ENCODE results near the gene FYN. TPM values are rescaled to one million over a fixed set of nuclear protein-coding genes. Genes with fewer than 3 reads are reported as not detected.
"Not testable (repeated sequence)": the region's sequence is repeated elsewhere in the genome, so short reads cannot be mapped to it uniquely, and the experiment has no call there.

FYN gene
- total RNA-seq, 4 donors from 2014 or later: 108 to 281 (median 186) TPM

- DNase-seq (ENCODE audit: low spot score) (no peak), ATAC-seq (ENCODE audit: low FRiP score) (no peak)
- TF ChIP-seq, protein P1, sequence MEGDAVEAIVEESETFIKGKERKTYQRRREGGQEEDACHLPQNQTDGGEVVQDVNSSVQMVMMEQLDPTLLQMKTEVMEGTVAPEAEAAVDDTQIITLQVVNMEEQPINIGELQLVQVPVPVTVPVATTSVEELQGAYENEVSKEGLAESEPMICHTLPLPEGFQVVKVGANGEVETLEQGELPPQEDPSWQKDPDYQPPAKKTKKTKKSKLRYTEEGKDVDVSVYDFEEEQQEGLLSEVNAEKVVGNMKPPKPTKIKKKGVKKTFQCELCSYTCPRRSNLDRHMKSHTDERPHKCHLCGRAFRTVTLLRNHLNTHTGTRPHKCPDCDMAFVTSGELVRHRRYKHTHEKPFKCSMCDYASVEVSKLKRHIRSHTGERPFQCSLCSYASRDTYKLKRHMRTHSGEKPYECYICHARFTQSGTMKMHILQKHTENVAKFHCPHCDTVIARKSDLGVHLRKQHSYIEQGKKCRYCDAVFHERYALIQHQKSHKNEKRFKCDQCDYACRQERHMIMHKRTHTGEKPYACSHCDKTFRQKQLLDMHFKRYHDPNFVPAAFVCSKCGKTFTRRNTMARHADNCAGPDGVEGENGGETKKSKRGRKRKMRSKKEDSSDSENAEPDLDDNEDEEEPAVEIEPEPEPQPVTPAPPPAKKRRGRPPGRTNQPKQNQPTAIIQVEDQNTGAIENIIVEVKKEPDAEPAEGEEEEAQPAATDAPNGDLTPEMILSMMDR (IDR thresholded peaks at IDR 0.05): no peak
Measured at GRCh38 chr6:111894951-111895350, 21.7 kb upstream of the FYN start.

GRCh38 chr6:111894272-111894671 is 21.0 kb upstream of the FYN start:
- DNase-seq (ENCODE audit: low spot score) (no peak), ATAC-seq (ENCODE audit: low FRiP score) (no peak)
- TF ChIP-seq, protein P1 (IDR thresholded peaks at IDR 0.05): no peak

- no peak for ATAC-seq (ENCODE audit: low FRiP score)
- DNase-seq (ENCODE audit: low spot score): no peak
- TF ChIP-seq, protein P1 (IDR thresholded peaks at IDR 0.05): no peak
Measured at GRCh38 chr6:111892431-111892830, 19.2 kb upstream of the FYN start.

GRCh38 chr6:111890988-111891387 is 17.7 kb upstream of the FYN start:
- no peak for DNase-seq (ENCODE audit: low spot score)
- ATAC-seq (ENCODE audit: low FRiP score): no peak
- TF ChIP-seq, protein P1 (IDR thresholded peaks at IDR 0.05): no peak

DNA sequence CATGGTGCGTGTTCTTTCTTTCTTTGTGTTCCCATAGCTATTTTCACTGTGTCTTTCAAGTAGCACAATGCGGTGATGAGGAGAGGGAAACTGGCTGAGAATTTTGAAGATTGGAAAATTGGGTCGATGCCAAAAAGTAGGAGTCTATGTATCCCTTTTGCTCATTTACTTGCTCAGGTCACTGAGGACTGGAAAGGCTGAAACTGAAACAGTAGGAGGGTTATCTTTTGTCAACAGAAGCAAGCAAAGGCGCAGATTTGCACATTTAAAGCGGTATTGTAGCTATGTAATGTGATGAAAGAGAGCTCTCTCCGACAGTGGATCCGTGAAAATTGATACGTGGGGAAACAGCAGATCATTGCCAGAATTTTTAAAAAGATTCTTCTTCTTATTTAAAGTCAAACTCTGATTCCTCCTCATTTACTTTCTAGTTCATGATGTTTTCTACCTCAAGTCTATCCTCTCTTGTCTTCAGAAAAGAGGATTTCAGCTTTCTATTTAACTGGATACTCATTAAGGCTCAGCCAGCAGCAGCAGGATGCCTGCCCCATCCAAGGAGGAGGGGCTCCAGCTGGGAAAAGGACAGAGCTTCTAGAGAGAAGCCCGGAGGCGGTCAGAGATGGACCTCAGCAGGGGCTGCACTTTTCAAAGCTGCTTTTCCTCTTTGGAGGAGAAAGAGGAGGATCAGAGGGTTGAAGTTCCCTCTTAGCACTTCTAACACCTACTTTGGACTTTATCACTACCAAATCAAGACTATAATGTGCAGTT is 15.9 kb upstream of the FYN start:
- DNase-seq (ENCODE audit: low spot score): no peak
- peak; percentile 51 for ATAC-seq (ENCODE audit: low FRiP score)
- TF ChIP-seq, protein P1 (IDR thresholded peaks at IDR 0.05): no peak

- not testable (repeated sequence) for ATAC-seq (ENCODE audit: low FRiP score); DNase-seq (ENCODE audit: low spot score)
Measured at GRCh38 chr6:111886793-111887192, 13.5 kb upstream of the FYN start.

DNA sequence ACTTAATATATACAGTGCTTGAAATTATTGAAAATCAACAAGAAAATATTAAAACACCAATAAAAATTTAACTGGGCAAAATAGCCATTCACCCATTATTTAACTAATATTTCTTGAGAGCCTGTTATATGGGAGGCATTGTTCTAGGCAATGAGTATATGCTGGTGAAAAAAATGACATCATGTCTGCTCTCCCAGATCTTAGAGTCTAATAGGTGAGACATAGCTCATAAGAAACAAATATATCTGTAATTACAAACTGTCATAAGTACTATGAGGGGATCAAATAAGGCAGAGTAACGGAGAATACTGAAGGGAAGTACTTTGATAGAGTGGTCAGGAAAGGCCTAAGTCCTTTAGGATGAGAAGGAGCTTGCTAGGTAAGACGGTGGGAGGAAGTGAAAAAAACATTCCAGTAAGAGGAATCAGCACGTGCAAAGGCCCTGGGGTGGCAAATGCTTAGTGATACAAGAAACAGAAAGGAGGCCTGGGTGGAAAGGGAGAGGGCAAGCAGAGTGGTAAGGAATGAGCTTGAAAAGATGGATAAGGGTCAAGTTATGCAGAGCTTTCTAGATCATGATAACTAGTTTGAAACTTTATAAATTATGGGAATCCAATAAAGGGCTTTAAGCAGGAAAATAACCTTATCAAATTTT is 12.2 kb upstream of the FYN start:
- no peak for ATAC-seq (ENCODE audit: low FRiP score)
- no peak for DNase-seq (ENCODE audit: low spot score)
- TF ChIP-seq, protein P1 (IDR thresholded peaks at IDR 0.05): no peak
